ENCODE results near the gene REEP3.
"Not testable (repeated sequence)": the region's sequence is repeated elsewhere in the genome, so short reads cannot be mapped to it uniquely, and the experiment has no call there.

Gene REEP3

GRCh38 chr10:63661347-63661746 lies 140.1 kb downstream of the REEP3 start:
- Histone ChIP-seq H3K4me1 (ENCODE audit: insufficient read depth, low read length) (no peaks in the 10 kb centered on the region), H3K27me3 (ENCODE audit: insufficient read depth, low read length, poor library complexity) (no peaks in the 10 kb centered on the region), H3K9me3 (ENCODE audit: insufficient read depth, low read length, severe bottlenecking) (no peaks in the 10 kb centered on the region), H4K20me1 (ENCODE audit: insufficient read depth, low read length) (no peaks in the 10 kb centered on the region), H3K27ac (ENCODE audit: low read length) (no peak overlapping the region), H2AFZ (ENCODE audit: low read depth, low read length) (no peak overlapping the region), H3K4me3 (ENCODE audit: low read depth in 1 of 2, low read length in 2 of 2) (no peak overlapping the region), H3K79me2 (ENCODE audit: insufficient read depth, low read length) (no peaks in the 10 kb centered on the region), H3K36me3 (ENCODE audit: insufficient read depth, low read length) (no peaks in the 10 kb centered on the region), H3K9ac (ENCODE audit: low read depth, low read length) (no peak overlapping the region), H3K4me2 (ENCODE audit: insufficient read depth, low read length) (no peak overlapping the region)
- DNase-seq = no peak
- TF ChIP-seq CTCF (IDR thresholded peaks at IDR 0.05; ENCODE audit: borderline replicate concordance, extremely low read depth, low read length, poor library complexity, severe bottlenecking) (no peak), EZH2 (IDR thresholded peaks at IDR 0.05; ENCODE audit: borderline replicate concordance, low read depth, low read length, severe bottlenecking) (no peak)
- no peak for ATAC-seq (ENCODE audit: insufficient read depth, low read depth)

GRCh38 chr10:63664341-63664885 lies 143.2 kb downstream of the REEP3 start:
- Histone ChIP-seq H3K4me3 (ENCODE audit: low read depth in 1 of 2, low read length in 2 of 2) (no peak overlapping the region), H3K9ac (ENCODE audit: low read depth, low read length) (no peak overlapping the region), H3K4me2 (ENCODE audit: insufficient read depth, low read length) (no peak overlapping the region), H3K36me3 (ENCODE audit: insufficient read depth, low read length) (no peaks in the 10 kb centered on the region), H3K27ac (ENCODE audit: low read length) (no peak overlapping the region), H3K9me3 (ENCODE audit: insufficient read depth, low read length, severe bottlenecking) (no peaks in the 10 kb centered on the region), H4K20me1 (ENCODE audit: insufficient read depth, low read length) (no peaks in the 10 kb centered on the region), H2AFZ (ENCODE audit: low read depth, low read length) (no peak overlapping the region), H3K4me1 (ENCODE audit: insufficient read depth, low read length) (no peaks in the 10 kb centered on the region), H3K79me2 (ENCODE audit: insufficient read depth, low read length) (no peaks in the 10 kb centered on the region), H3K27me3 (ENCODE audit: insufficient read depth, low read length, poor library complexity) (no peaks in the 10 kb centered on the region)
- ATAC-seq (ENCODE audit: insufficient read depth, low read depth) (no peak), DNase-seq (no peak)
- TF ChIP-seq EZH2 (IDR thresholded peaks at IDR 0.05; ENCODE audit: borderline replicate concordance, low read depth, low read length, severe bottlenecking) (no peak), CTCF (IDR thresholded peaks at IDR 0.05; ENCODE audit: borderline replicate concordance, extremely low read depth, low read length, poor library complexity, severe bottlenecking) (no peak)

- not testable (repeated sequence) for DNase-seq; H3K27me3 ChIP-seq (ENCODE audit: insufficient read depth, low read length, poor library complexity); H3K4me2 ChIP-seq (ENCODE audit: insufficient read depth, low read length); H3K9me3 ChIP-seq (ENCODE audit: insufficient read depth, low read length, severe bottlenecking); H2AFZ ChIP-seq (ENCODE audit: low read depth, low read length); H3K36me3 ChIP-seq (ENCODE audit: insufficient read depth, low read length); H4K20me1 ChIP-seq (ENCODE audit: insufficient read depth, low read length); H3K79me2 ChIP-seq (ENCODE audit: insufficient read depth, low read length); ATAC-seq (ENCODE audit: insufficient read depth, low read depth); H3K27ac ChIP-seq (ENCODE audit: low read length); H3K4me1 ChIP-seq (ENCODE audit: insufficient read depth, low read length); H3K4me3 ChIP-seq (ENCODE audit: low read depth in 1 of 2, low read length in 2 of 2); H3K9ac ChIP-seq (ENCODE audit: low read depth, low read length)
Observed at GRCh38 chr10:63665006-63665580, 143.9 kb downstream of the REEP3 start.

- Histone ChIP-seq H4K20me1 (ENCODE audit: insufficient read depth, low read length) (no peaks in the 10 kb centered on the region), H2AFZ (ENCODE audit: low read depth, low read length) (no peak overlapping the region), H3K9ac (ENCODE audit: low read depth, low read length) (no peak overlapping the region), H3K79me2 (ENCODE audit: insufficient read depth, low read length) (no peaks in the 10 kb centered on the region), H3K4me1 (ENCODE audit: insufficient read depth, low read length) (no peaks in the 10 kb centered on the region), H3K27me3 (ENCODE audit: insufficient read depth, low read length, poor library complexity) (peaks cover 5% of the 10 kb centered on the region), H3K9me3 (ENCODE audit: insufficient read depth, low read length, severe bottlenecking) (no peaks in the 10 kb centered on the region), H3K4me2 (ENCODE audit: insufficient read depth, low read length) (no peak overlapping the region), H3K4me3 (ENCODE audit: low read depth in 1 of 2, low read length in 2 of 2) (no peak overlapping the region), H3K36me3 (ENCODE audit: insufficient read depth, low read length) (no peaks in the 10 kb centered on the region), H3K27ac (ENCODE audit: low read length) (no peak overlapping the region)
- ATAC-seq (ENCODE audit: insufficient read depth, low read depth) = no peak
- no peak for TF ChIP-seq EZH2 (IDR thresholded peaks at IDR 0.05; ENCODE audit: borderline replicate concordance, low read depth, low read length, severe bottlenecking)
- DNase-seq = no peak
Observed at GRCh38 chr10:63665670-63666134, 144.5 kb downstream of the REEP3 start.

All from DND-41 (cell line).